ENCODE results near the gene FKRP.
"Not testable (repeated sequence)": the region's sequence is repeated elsewhere in the genome, so short reads cannot be mapped to it uniquely, and the experiment has no call there.

FKRP gene

GRCh38 chr19:46786236-46787039 is 40.6 kb downstream of the FKRP start:
- DNase-seq (ENCODE audit: low read depth), result peak; percentile 78

DNA sequence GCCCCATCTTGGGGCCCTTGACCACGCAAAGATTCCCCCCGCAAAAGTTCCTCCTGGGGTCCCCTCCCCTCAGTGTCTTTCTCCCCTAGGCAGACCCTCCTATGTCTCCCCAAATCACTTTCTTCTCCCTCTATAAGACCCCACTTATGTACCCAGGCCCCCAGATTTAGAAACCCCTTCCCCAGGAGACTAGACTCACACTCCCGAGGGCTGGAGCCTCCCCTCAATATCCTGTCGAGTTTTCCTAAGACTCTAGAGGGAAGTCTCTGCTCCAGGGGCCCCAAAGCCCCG is 41.1 kb downstream of the FKRP start:
- no peak for DNase-seq (ENCODE audit: low read depth)

GRCh38 chr19:46787331-46788261 is 41.7 kb downstream of the FKRP start:
- no peak for DNase-seq (ENCODE audit: low read depth)

- peak; percentile 87 for DNase-seq (ENCODE audit: low read depth)
These were observed 42.6 kb downstream of the FKRP start, which contains the start of gene SLC1A5 for GRCh38 chr19:46788262-46788967. SLC1A5 (minus strand) TSS chr19:46788594; CDS start chr19:46787965, 629 bp downstream.

- DNase-seq (ENCODE audit: low read depth), result no peak
These were observed 43.1 kb downstream of the FKRP start for GRCh38 chr19:46788968-46789338.

GRCh38 chr19:46789371-46789770 is 43.5 kb downstream of the FKRP start:
- DNase-seq (ENCODE audit: low read depth), result no peak

- DNase-seq (ENCODE audit: low read depth), result no peak
These were observed 46.1 kb downstream of the FKRP start for GRCh38 chr19:46791944-46792343.

DNA sequence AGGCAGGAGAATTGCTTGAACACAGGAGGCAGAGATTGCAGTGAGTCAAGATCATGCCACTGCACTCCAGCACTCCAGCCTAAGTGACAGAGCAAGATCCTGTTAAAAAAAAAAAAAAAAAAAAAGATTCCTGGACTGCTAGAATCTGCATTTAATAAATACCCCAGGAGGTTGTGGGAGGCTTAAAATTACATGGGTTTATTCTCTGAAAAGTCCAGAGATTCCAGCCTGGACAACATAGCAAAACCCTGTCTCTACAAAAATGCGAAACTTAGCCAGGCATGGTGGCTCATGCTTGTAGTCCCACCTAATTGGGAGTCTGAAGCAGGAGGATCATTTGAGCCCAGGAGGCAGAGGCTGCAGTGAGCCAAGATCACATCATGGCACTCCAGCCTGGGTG is 52.0 kb downstream of the FKRP start:
- DNase-seq (ENCODE audit: low read depth), result no peak

DNA sequence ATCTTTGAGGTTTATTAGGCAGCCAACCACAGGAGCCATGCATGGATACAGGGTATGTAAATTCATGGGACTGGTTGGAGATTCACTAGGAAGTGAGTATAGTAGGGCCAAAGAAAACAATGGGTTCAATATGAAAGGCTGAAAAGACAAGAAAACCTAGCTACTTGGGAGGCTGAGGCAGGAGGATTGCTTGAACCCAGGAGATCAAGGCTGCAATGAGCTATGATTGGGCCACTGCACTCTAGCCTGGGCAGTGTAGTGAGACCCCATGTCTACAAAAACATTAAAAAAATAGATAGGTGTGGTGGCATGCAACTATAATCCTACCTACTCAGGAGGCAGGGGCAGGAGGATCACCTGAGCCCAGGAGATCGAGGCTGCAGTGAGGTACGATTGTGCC is 52.9 kb downstream of the FKRP start:
- no peak for DNase-seq (ENCODE audit: low read depth)

DNA sequence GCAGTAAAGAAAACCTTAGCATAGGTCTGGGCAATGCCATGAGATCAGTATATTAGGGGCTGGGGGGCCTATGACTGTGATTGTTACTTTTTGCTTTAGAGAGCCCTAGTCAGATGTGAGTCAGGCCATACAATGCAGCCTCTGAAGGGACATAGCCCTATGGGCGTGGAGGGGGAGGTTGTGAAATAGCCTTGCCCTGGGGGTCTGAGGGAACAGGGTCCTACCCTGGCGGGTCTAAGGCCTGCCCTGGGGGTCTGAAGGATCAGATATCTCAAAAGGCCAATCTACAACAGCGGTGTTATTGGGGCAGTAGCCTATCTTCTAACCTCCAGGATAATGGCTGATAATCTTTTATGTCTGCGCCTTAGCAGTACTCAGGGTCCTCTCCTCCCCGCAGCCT is 56.3 kb downstream of the FKRP start:
- DNase-seq (ENCODE audit: low read depth), result no peak

- DNase-seq (ENCODE audit: low read depth), result no peak
These were observed 57.7 kb downstream of the FKRP start for GRCh38 chr19:46803555-46803954.

GRCh38 chr19:46804432-46804831 is 58.6 kb downstream of the FKRP start:
- not testable (repeated sequence) for DNase-seq (ENCODE audit: low read depth)

- DNase-seq (ENCODE audit: low read depth), result no peak
These were observed 60.8 kb downstream of the FKRP start for GRCh38 chr19:46806656-46807055.
